Measurements from ENCODE around the gene TPRG1. TPM values are rescaled to one million over a fixed set of nuclear protein-coding genes. Genes with fewer than 3 reads are reported as not detected.

TPRG1 gene
- total and polyA plus RNA-seq, 2 donors (not counting 1 experiment from before 2014, with no cell fraction given), result 0.47 to 0.99 TPM

GRCh38 chr3:189184566-189184965 lies 12.8 kb downstream of the TPRG1 start:
- TF ChIP-seq EZH2 (IDR thresholded peaks at IDR 0.05; ENCODE audit: low read length, missing control alignments), result no peak
- Histone ChIP-seq H3K4me1 (ENCODE audit: control insufficient read depth, extremely low read depth, insufficient read depth, low read length) (no peaks in the 10 kb centered on the region), H4K20me1 (ENCODE audit: control insufficient read depth, extremely low read depth, insufficient read depth, low read length) (no peaks in the 10 kb centered on the region), H3K9me3 (ENCODE audit: control insufficient read depth, insufficient read depth, low read depth, low read length) (no peaks in the 10 kb centered on the region), H3K4me3 (replicated peaks in 1 of 4; ENCODE audit: control extremely low read depth in 1 of 4, insufficient read depth in 1 of 4, low read depth in 3 of 4, low read length in 4 of 4) (no peak overlapping the region), H2AFZ (ENCODE audit: low read length) (no peak overlapping the region), H3K27me3 (ENCODE audit: control insufficient read depth, insufficient read depth, low read length) (no peaks in the 10 kb centered on the region), H3K27ac (ENCODE audit: insufficient read depth, low read length) (no peak overlapping the region), H3K79me2 (ENCODE audit: control insufficient read depth, insufficient read depth, low read length) (no peaks in the 10 kb centered on the region), H3K36me3 (ENCODE audit: control insufficient read depth, insufficient read depth, low read length) (no peaks in the 10 kb centered on the region), H3K4me2 (ENCODE audit: extremely low read depth, insufficient read depth, low read length) (no peak overlapping the region), H3K9ac (ENCODE audit: insufficient read depth, low read length) (no peak overlapping the region)
- DNase-seq (ENCODE audit: low read depth in 2 of 2), result no peak

GRCh38 chr3:189186101-189186500 lies 14.3 kb downstream of the TPRG1 start:
- TF ChIP-seq CTCF (conservative IDR thresholded peaks at IDR 0.05 in 1 of 2, IDR thresholded peaks at IDR 0.05 in 1 of 2; ENCODE audit: low read depth in 1 of 2, low read length in 2 of 2) (no peak), EZH2 (IDR thresholded peaks at IDR 0.05; ENCODE audit: low read length, missing control alignments) (no peak)
- Histone ChIP-seq H4K20me1 (ENCODE audit: control insufficient read depth, extremely low read depth, insufficient read depth, low read length) (no peaks in the 10 kb centered on the region), H3K27ac (ENCODE audit: insufficient read depth, low read length) (no peak overlapping the region), H3K9me3 (ENCODE audit: control insufficient read depth, insufficient read depth, low read depth, low read length) (no peaks in the 10 kb centered on the region), H3K27me3 (ENCODE audit: control insufficient read depth, insufficient read depth, low read length) (no peaks in the 10 kb centered on the region), H3K4me1 (ENCODE audit: control insufficient read depth, extremely low read depth, insufficient read depth, low read length) (no peaks in the 10 kb centered on the region), H3K4me3 (replicated peaks in 1 of 4; ENCODE audit: control extremely low read depth in 1 of 4, insufficient read depth in 1 of 4, low read depth in 3 of 4, low read length in 4 of 4) (no peak overlapping the region), H2AFZ (ENCODE audit: low read length) (no peak overlapping the region), H3K4me2 (ENCODE audit: extremely low read depth, insufficient read depth, low read length) (no peak overlapping the region), H3K9ac (ENCODE audit: insufficient read depth, low read length) (no peak overlapping the region), H3K36me3 (ENCODE audit: control insufficient read depth, insufficient read depth, low read length) (no peaks in the 10 kb centered on the region), H3K79me2 (ENCODE audit: control insufficient read depth, insufficient read depth, low read length) (no peaks in the 10 kb centered on the region)
- peak; percentile 49 to 68 for DNase-seq (ENCODE audit: low read depth in 2 of 2)

GRCh38 chr3:189188466-189188865 lies 16.7 kb downstream of the TPRG1 start:
- no peak overlapping the region for H2AFZ ChIP-seq (ENCODE audit: low read length)
- no peak for TF ChIP-seq EZH2 (IDR thresholded peaks at IDR 0.05; ENCODE audit: low read length, missing control alignments)
- no peak for TF ChIP-seq CTCF (conservative IDR thresholded peaks at IDR 0.05 in 1 of 2, IDR thresholded peaks at IDR 0.05 in 1 of 2; ENCODE audit: low read depth in 1 of 2, low read length in 2 of 2)
- no peak overlapping the region for H3K9ac ChIP-seq (ENCODE audit: insufficient read depth, low read length)
- no peaks in the 10 kb centered on the region for H4K20me1 ChIP-seq (ENCODE audit: control insufficient read depth, extremely low read depth, insufficient read depth, low read length)
- H3K27ac ChIP-seq (ENCODE audit: insufficient read depth, low read length), result no peak overlapping the region
- H3K9me3 ChIP-seq (ENCODE audit: control insufficient read depth, insufficient read depth, low read depth, low read length), result no peaks in the 10 kb centered on the region
- no peaks in the 10 kb centered on the region for H3K4me1 ChIP-seq (ENCODE audit: control insufficient read depth, extremely low read depth, insufficient read depth, low read length)
- no peak overlapping the region for H3K4me2 ChIP-seq (ENCODE audit: extremely low read depth, insufficient read depth, low read length)
- no peak overlapping the region for H3K4me3 ChIP-seq (replicated peaks in 1 of 4; ENCODE audit: control extremely low read depth in 1 of 4, insufficient read depth in 1 of 4, low read depth in 3 of 4, low read length in 4 of 4)
- H3K79me2 ChIP-seq (ENCODE audit: control insufficient read depth, insufficient read depth, low read length), result no peaks in the 10 kb centered on the region
- no peaks in the 10 kb centered on the region for H3K27me3 ChIP-seq (ENCODE audit: control insufficient read depth, insufficient read depth, low read length)
- no peaks in the 10 kb centered on the region for H3K36me3 ChIP-seq (ENCODE audit: control insufficient read depth, insufficient read depth, low read length)
- DNase-seq (ENCODE audit: low read depth in 2 of 2), result peak in 1 of 2 donors; percentile 74

All from fibroblast of lung (primary cell).